Measurements from ENCODE around the gene ARHGAP5.

Gene ARHGAP5

DNA sequence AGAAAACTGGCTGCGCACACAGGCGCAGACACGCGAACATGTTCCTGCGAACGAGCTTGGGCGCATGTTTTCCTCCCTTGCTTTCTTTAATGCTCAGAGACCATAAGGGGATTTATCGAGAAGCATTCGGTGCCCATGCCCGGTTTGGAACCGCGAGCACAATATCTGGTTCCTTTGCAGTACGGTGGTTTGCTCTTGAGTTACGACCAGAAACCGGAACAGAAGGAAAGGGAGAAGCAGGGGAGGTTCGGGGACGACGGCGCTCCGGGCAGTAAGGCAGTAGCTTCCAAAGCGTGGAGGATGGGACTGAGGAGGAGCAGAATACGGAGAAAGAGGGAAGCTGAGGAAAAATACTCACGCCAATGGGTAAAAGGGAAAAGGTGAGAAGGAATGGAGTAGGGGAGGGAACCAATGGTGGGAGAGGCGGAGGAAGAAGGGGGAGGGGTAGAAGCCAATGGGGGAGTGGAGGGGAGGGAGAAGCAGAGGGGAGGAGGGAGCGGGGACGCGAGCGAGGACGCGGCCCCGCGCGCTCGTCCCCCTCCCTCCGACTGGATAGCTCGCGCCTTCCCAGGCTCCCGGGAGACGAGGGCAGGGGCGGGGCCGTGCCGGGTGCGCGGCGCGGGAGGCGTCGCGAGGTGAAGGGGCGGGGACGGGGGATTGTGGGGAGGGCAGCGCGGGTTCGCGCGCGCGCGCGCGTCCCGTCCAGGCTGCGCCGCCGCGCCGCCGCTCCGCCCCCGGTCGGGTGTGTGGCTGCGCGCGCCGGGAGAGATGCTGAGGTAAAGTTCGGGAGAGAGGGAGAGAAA is 625 bp upstream of the ARHGAP5 start:
- DNase-seq (ENCODE audit: low read depth, low spot score), result peak; percentile 48

DNA sequence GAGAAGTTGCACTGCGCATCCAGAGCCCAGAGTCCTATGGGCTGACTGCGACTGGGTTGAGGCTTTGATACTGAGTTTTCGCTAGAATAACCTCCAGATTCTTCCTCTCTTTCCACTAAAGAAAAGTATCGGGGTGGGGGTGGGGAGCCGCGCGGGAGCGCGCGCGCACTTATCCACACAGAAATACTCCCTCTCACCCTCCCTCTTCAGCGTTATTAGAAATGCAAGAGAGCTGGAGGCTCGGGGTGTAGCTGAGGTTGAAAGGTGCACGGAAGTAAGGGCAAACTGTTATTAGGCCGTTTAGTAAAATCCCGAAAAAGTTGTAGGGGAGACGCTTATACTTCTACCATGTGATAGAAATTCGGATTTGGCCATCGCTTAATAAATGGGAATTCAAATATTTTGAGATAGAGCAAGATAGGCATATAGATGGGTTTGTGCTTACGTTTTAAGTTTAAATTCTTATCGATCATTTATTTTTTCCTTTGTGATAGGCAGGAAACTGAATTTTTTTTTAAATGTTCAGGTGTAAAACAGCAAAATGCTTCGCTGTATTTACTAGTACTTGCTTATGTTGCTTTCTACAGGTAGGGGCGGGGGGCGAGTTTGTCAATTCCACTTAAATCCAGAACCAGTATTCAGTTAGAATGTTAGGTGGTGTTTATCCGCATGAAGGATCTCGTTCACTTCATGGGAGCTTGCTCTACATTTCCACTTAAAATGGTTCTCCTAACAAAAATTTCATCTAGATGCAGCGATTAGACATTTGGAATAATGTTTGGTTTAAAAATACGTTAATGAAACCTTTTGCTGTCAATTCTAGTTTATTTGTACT is 1.1 kb downstream of the ARHGAP5 start:
- DNase-seq (ENCODE audit: low read depth, low spot score), result peak; percentile 4

DNA sequence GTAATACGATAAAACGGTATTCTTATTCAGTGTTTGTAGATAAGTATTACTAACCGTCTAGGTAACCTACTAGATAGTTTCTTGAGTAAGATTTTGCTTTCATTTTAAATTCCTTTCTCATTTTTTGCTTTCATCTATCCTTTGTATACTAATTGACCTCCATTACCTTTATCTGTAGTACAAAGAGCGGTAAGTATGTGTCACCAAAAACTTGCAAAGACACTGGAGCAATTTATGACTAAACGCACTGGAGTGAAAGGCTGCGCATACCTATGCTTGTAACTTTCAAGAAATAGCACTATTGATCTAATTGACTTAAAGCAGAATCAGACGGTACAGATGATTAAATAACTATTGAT is 1.7 kb downstream of the ARHGAP5 start:
- no peak for DNase-seq (ENCODE audit: low read depth, low spot score)

- no peak for DNase-seq (ENCODE audit: low read depth, low spot score)
These were observed 2.2 kb downstream of the ARHGAP5 start for GRCh38 chr14:32079264-32079663.

GRCh38 chr14:32080001-32080510 is 3.0 kb downstream of the ARHGAP5 start:
- no peak for DNase-seq (ENCODE audit: low read depth, low spot score)

DNA sequence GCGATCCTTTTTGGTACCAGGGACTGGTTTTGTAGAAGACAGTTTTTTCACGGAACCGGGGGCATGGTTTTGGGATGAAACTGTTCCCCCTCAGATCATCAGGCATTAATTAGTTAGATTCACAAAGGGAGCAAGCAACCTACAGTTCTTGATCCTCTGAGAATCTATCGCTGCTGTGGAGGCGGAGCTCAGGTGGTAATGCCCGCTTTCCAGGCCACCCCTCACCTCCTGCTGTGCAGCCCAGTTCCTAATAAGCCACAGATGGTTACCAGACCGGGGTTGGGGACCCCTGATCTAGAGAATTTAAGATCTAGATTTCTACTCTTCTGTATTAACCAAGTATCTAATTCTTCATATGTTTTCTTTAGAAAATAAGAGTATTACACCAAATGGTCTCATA is 4.8 kb downstream of the ARHGAP5 start:
- DNase-seq (ENCODE audit: low read depth, low spot score), result no peak

DNA sequence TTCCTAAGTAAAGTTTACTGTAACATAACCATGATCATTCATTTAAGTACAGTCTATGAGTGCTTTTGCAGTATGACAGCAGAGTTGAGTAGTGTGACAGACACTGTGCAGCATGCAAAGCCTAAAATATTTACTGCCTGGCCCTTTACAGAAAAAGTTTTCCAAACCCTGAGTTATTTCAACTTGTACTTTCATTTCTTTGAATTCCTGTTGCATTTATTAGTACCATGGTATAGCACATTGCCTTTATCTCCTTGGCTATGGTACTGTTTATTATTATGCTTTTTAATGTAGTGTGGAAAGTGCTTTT is 6.2 kb downstream of the ARHGAP5 start:
- no peak for DNase-seq (ENCODE audit: low read depth, low spot score)

- DNase-seq (ENCODE audit: low read depth, low spot score), result no peak
These were observed 6.7 kb downstream of the ARHGAP5 start for GRCh38 chr14:32083789-32084188.

DNA sequence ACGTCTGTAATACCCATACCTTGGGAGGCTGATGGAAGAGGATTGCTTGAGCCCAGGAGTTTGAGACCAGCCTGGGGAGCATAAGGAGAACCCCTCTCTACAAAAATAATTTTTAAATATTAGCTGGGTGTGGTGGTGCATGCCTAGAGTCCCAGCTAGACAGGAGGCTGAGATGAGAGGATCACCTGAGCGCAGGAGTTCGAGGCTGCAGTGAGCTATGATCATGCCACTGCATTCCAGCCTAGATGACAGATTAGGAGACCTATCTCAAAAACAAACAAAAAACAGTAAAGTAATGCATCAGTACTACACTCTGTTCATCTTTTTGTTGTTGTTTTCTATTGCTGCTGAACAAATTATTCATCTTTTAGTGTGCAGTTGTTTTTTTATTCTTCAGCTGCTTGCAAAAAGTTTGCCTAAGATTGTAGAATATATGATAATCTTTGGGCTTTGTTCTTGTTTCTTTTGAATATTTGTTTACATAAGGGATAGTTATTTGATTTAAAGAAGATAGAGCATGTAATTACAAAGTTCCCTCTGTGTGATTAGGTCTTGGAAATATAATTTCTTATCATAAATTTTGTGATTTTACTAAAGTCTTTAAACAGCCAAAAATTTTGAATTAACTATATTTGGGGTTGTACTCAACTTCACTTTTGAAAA is 8.2 kb downstream of the ARHGAP5 start:
- DNase-seq (ENCODE audit: low read depth, low spot score), result no peak

DNA sequence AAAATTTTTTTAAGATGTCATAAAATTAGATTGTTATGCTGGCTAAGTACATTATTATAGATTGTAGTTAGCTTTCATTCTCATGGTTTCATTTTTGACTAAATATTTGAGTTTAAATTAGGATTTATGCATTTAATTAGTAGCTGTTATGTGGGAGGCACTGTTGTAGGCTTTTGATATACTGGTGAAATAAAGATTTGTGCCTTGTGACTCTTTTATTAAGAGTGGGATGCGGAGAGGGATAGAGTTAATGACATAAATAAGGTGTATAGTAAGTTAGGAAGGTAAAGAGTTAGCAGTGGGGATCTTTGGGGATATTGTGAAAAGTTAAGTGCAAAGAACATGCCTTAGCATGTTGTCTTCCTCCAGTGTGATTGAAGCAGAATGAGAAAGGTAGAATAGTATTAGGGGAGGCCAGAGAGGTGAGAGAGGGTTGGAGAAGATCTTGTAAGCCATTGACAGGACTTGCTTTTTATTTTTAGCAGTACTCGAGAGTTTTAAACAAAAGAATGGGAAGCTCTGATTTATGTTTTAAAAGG is 8.8 kb downstream of the ARHGAP5 start:
- no peak for DNase-seq (ENCODE audit: low read depth, low spot score)

DNA sequence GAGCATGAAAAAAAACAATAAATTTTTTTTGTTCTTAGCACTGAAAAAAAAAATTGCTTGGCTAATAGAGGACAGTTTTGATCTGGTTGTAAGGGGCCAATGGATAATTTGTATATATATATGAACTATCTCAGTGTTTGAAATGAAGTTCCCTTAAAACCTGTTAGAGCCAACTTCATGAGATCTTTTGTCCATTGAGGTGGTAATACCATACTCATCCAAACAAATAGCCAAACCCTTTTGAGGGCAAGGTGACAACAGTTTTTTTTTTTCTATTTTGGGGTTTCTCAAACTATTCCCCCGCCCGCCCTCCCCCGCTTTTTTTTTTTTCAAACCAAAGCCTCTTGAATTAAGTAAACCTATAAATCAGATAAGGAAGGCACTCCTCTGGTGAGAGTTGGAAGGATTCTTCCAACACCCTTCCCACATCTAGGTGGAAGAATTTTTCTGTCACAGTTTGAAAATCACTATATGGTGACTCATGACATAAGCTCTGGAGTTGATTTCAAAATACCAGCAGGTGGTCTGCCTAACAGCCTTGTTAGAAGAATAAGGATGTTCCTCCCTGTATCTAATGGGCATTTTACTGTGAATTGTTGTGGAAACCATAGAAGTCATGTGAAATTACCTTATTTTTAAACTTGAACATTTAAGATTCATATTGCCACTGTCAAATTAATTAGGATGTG is 10.2 kb downstream of the ARHGAP5 start:
- no peak for DNase-seq (ENCODE audit: low read depth, low spot score)

- DNase-seq (ENCODE audit: low read depth, low spot score), result no peak
These were observed 10.8 kb downstream of the ARHGAP5 start for GRCh38 chr14:32087907-32088306.

DNA sequence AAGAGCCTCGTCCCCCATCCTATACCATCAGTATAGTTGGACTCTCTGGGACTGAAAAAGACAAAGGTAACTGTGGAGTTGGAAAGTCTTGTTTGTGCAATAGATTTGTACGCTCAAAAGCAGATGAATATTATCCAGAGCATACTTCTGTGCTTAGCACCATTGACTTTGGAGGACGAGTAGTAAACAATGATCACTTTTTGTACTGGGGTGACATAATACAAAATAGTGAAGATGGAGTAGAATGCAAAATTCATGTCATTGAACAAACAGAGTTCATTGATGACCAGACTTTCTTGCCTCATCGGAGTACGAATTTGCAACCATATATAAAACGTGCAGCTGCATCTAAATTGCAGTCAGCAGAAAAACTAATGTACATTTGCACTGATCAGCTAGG is 13.6 kb downstream of the ARHGAP5 start:
- DNase-seq (ENCODE audit: low read depth, low spot score), result no peak

DNA sequence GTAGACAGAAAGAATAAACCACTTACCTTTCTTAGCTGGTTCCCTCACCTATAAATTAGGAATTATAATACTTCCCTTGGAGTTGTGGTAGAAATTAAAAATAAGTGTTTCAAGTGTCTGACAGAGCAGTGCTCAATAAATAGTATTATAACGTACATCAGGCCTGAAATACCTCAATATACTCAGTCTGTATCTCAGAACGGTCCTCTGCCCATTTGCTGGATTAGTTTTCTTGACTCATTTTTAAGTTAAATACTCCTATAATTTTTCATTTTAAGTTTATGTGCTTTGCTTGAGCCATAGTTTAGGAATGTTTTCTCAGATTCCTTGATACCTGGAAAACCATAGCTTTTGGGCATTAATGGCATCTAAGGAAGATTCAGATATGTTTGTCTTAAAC is 22.4 kb downstream of the ARHGAP5 start:
- no peak for DNase-seq (ENCODE audit: low read depth, low spot score)

- DNase-seq (ENCODE audit: low read depth, low spot score), result no peak
These were observed 23.1 kb downstream of the ARHGAP5 start for GRCh38 chr14:32100175-32100574.

DNA sequence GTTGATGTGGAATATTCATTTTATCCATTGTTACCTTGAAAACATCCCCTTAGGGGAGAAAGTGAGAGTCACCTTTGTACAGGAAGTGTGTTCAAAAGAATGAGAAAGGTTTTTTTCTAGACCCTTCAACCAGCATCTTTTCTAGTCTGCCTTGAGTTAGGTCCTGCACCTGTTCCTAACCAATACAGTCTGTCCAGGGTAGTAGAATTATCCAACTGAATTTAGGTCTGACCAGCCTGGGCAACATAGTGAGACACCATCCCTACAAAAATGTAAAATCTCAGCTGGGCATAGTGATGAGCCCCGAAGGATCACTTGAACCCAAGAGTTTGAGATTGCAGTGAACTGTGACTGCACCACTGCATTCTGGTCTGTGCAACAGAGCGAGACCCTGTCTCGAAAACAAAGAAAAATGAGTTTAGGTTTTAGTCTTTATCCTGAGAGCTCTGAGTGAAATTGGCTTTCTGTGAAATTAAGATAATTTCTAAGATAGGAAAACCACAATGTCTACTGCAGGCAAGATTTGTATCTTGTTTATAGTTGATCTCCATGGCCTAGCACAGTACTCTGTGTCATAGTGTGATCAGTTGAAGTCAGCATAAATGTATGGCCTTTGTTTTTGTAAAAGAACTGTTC is 25.2 kb downstream of the ARHGAP5 start:
- no peak for DNase-seq (ENCODE audit: low read depth, low spot score)

DNA sequence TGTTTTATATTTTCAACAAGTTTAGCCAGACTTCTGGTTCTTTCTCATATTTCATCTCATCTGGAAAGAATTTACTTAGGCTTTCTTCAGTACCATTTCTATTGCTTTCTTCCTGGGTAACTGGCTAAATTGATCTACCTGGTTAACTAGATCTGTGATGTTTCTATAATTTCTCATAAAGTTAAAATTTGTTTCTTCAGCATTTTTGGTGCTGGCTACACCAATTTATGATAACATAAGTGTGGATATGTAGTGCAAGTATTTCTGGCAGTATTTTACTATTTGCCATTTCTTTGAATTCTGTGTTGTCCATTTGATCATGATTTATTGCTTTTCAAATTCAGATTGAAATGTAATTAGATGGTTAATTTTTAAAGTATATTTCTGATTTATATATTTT is 25.9 kb downstream of the ARHGAP5 start:
- DNase-seq (ENCODE audit: low read depth, low spot score), result no peak

DNA sequence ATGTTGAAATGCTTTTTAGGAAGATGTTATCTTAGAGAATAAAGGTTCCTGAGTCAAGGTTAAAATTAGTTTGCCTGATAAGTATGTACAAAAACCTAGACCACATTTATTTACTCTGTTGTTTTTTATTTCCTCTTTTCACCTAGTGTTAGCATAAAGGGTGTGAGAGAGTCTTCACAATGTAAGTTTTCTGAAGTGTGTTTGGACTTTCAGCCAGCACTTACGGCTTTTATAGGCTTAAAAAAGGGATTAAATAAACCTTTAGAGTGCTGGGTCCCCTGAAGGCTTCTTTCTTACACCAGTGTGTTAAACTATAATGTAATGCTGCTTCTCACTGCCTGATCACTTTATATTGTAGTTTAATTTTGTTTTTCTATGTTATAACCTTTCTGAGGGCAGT is 27.2 kb downstream of the ARHGAP5 start:
- no peak for DNase-seq (ENCODE audit: low read depth, low spot score)

- no peak for DNase-seq (ENCODE audit: low read depth, low spot score)
These were observed 27.7 kb downstream of the ARHGAP5 start for GRCh38 chr14:32104803-32105202.

DNA sequence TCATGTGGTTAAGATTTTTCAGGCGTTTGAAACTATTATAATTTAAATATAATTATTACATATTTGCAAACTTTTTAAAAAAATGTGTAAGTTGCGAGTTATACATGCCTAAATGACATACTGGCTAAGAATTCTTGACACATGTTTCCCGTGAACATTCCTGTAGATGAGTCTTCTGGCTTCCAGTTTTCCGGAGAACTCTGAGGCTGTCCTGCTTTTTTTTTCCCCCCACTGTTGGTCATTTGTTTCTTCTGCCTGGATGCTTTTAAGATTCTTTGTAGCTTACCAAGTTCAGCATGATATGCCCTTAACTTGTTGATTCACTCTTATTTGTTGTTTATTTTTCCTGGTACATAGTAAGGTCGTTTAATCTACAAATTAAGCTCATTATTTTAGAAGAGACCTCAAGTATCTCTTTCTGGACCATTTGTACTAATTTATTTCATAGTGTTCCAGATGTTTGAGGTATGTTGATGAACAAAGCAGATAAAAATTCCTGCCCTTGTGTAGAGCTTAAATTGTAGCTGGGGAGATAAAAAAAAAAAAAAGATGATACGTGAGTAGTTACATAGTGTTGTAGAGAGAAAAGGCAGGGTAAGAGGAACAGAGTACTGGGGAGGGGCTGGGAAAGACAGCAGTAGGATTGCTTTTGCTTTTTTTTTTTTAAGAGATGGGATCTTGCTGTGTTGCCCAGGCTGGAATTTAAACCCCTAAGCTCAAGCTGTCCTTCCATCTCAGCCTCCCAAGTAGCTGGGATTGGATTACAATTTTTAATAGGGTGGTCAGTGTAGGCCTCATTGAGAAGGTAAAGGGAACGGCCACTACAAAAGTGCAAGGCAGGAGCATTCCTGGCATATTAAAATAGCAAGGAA is 32.8 kb downstream of the ARHGAP5 start:
- no peak for DNase-seq (ENCODE audit: low read depth, low spot score)
